A673 (cell line): ENCODE results near the gene SLC5A1. TPM values are rescaled to one million over a fixed set of nuclear protein-coding genes. Genes with fewer than 3 reads are reported as not detected.

Source experiments
- BruUV-seq: library from RNA; stranded (reverse); fragments of 400-500 nt; replicated peaks from 2 replicates; lab custom pipeline; 2021; lab: Mats Ljungman, UMichigan
- CTCF ChIA-PET: fragments of 300-600 bp; sonication (Branson Sonifier 250); formaldehyde crosslinking; loops from one replicate; lab custom pipeline; 2022; ENCODE audit warnings: antibody characterized with exemption; lab: Charles Lee
- POLR2A ChIA-PET: fragments of 300-600 bp; sonication (Branson Sonifier 250); formaldehyde crosslinking; loops from one replicate; lab custom pipeline; 2022; ENCODE audit warnings: antibody characterized with exemption; ENCODE audit not compliant: low non-redundant PET; lab: Charles Lee
- DNase-seq: peaks from one replicate; pipeline ENCODE4 v3.0.0-alpha.2; 2015; ENCODE audit warnings: low spot score
- H3K27ac ChIP-seq: fragments of 200-600 bp; sonication (generic); 2 replicates; pipeline ENCODE4 v1.5.1; 2016; ENCODE audit warnings: mixed run types, low read depth, mild to moderate bottlenecking, mixed read lengths, antibody characterized with exemption, low read length; ENCODE audit not compliant: poor library complexity, severe bottlenecking
- H3K27me3 ChIP-seq: fragments of 200-600 bp; sonication (generic); replicated peaks from 2 replicates; pipeline ENCODE4 v1.6.1; 2017; ENCODE audit warnings: mixed run types, low read depth, mild to moderate bottlenecking, mixed read lengths, antibody characterized with exemption, low read length; ENCODE audit not compliant: insufficient read depth, poor library complexity
- H3K36me3 ChIP-seq: fragments of 200-600 bp; sonication (generic); 2 replicates; pipeline ENCODE4 v1.6.1; 2016; ENCODE audit warnings: mixed run types, mild to moderate bottlenecking, mixed read lengths, antibody characterized with exemption, low read length; ENCODE audit not compliant: insufficient read depth, poor library complexity, severe bottlenecking
- H3K4me1 ChIP-seq: fragments of 200-600 bp; sonication (generic); 2 replicates; pipeline ENCODE4 v1.6.1; 2017; ENCODE audit warnings: mixed run types, mild to moderate bottlenecking, mixed read lengths, antibody characterized with exemption, low read length; ENCODE audit not compliant: insufficient read depth, poor library complexity, severe bottlenecking
- H3K4me3 ChIP-seq: fragments of 200-600 bp; sonication (generic); 2 replicates; pipeline ENCODE4 v1.5.1; 2016; ENCODE audit warnings: low read depth, mixed run types, mild to moderate bottlenecking, mixed read lengths, low read length; ENCODE audit not compliant: poor library complexity, severe bottlenecking
- H3K9me3 ChIP-seq: fragments of 200-600 bp; sonication (generic); 2 replicates; pipeline ENCODE4 v1.6.1; 2016; ENCODE audit warnings: mixed run types, low read depth, mild to moderate bottlenecking, mixed read lengths, antibody characterized with exemption, low read length; ENCODE audit not compliant: poor library complexity, severe bottlenecking
- CTCF ChIP-seq: fragments of 300-800, 200-600 bp; sonication (generic); conservative IDR thresholded peaks from 2 replicates; pipeline ENCODE4 v1.5.1; 2017; ENCODE audit warnings: low read depth, mild to moderate bottlenecking, antibody characterized with exemption, low read length, moderate library complexity, mixed read lengths
- EZH2 ChIP-seq: fragments of 200-600 bp; sonication (generic); IDR thresholded peaks from 2 replicates; pipeline ENCODE4 v1.6.1; 2017; ENCODE audit warnings: borderline replicate concordance, low read depth, mild to moderate bottlenecking, mixed read lengths, antibody characterized with exemption, low read length; ENCODE audit not compliant: poor library complexity, severe bottlenecking
- intact Hi-C: fragments of 100-400 bp; cut with micrococcal nuclease; formaldehyde crosslinking; loops from one replicate; pipeline ENCODE4 v1.10.0; 2022; ENCODE audit not compliant: unreplicated experiment
- total RNA-seq: library from RNA; stranded (reverse); gene quantifications from 2 replicates; pipeline ENCODE4 v1.2.3, GENCODE V29; 2021

The SLC5A1 gene
- total RNA-seq, 1 experiment from 2014 or later, result not detected

DNA sequence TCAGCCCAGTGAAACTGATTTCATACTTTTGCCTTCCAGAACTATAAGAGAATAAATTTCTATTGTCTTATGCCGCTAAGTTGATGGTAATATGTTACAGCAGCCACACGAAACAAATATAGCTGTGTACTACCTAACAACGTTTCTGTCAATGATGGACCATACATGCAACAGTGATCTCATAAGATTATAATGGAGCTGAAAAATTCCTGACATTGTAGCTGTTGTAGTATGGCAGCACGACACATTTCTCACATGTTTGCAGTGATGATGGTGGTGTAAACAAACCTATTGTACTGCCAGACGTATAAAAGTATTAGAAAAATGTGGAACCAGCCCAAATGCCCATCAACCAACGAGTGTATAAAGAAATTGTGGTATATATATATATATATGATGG is 5.8 kb upstream of the SLC5A1 start:
- no peaks in the 10 kb centered on the region for H3K9me3 ChIP-seq
- POLR2A ChIA-PET, result no interaction called here
- BruUV-seq, result no TSS peak
- no peak overlapping the region for H3K4me3 ChIP-seq
- no peaks in the 10 kb centered on the region for H3K36me3 ChIP-seq
- no peaks in the 10 kb centered on the region for H3K4me1 ChIP-seq
- DNase-seq, result no peak
- no peak overlapping the region for H3K27ac ChIP-seq
- TF ChIP-seq CTCF (no peak), EZH2 (no peak)
- H3K27me3 ChIP-seq, result peaks cover 11% of the 10 kb centered on the region
- intact Hi-C loops, result no loop called here
- CTCF ChIA-PET, result no interaction called here

GRCh38 chr22:32040324-32040904 is 2.6 kb upstream of the SLC5A1 start:
- ChIA-PET CTCF (interaction anchor here (1.3 kb wide), 1 partner anchor 70 kb away, joined by 3 read pairs; no protein-coding TSS in a partner anchor), POLR2A (no interaction called here)
- intact Hi-C loops, result no loop called here
- Histone ChIP-seq H3K9me3 (no peaks in the 10 kb centered on the region), H3K27ac (no peak overlapping the region), H3K4me1 (no peaks in the 10 kb centered on the region), H3K4me3 (no peak overlapping the region), H3K27me3 (peaks cover 33% of the 10 kb centered on the region), H3K36me3 (no peaks in the 10 kb centered on the region)
- TF ChIP-seq CTCF, result no peak
- no TSS peak for BruUV-seq
- no peak for DNase-seq

DNA sequence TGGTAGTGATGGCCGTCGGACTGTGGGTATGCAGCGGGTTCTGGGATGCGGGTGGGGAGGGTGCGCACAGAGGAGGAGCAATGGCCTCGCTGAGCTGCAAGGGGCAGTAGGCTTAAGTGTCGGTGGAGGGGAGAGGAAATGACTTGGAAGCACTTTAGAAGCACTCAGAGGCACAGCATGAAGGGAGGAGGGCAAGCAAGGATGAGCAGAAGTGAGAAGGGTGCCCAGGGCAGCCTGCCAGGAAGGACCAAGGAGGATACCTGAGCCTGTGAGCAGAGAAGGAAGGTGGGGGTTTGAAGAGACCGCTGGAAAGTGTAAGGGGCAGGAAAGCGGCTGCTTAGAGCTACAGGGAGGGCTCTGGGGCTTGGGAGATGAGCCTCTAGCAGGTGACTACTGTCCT is 330 bp downstream of the SLC5A1 start:
- H3K9me3 ChIP-seq, result no peaks in the 10 kb centered on the region
- TF ChIP-seq EZH2 (no peak), CTCF (no peak)
- CTCF ChIA-PET, result no interaction called here
- no TSS peak for BruUV-seq
- no peak overlapping the region for H3K27ac ChIP-seq
- H3K27me3 ChIP-seq, result peaks cover 33% of the 10 kb centered on the region
- POLR2A ChIA-PET, result no interaction called here
- intact Hi-C loops, result no loop called here
- DNase-seq, result no peak
- H3K4me3 ChIP-seq, result no peak overlapping the region
- no peaks in the 10 kb centered on the region for H3K36me3 ChIP-seq
- no peaks in the 10 kb centered on the region for H3K4me1 ChIP-seq
